ENCODE data around the gene SHISAL2A. TPM values are rescaled to one million over a fixed set of nuclear protein-coding genes. Genes with fewer than 3 reads are reported as not detected.

SHISAL2A gene
- total and polyA plus RNA-seq, 2 of the 13 experiments (the other 11 are each of a cell fraction or from before 2014, with no cell fraction given) = not detected

- TF ChIP-seq, protein P1, sequence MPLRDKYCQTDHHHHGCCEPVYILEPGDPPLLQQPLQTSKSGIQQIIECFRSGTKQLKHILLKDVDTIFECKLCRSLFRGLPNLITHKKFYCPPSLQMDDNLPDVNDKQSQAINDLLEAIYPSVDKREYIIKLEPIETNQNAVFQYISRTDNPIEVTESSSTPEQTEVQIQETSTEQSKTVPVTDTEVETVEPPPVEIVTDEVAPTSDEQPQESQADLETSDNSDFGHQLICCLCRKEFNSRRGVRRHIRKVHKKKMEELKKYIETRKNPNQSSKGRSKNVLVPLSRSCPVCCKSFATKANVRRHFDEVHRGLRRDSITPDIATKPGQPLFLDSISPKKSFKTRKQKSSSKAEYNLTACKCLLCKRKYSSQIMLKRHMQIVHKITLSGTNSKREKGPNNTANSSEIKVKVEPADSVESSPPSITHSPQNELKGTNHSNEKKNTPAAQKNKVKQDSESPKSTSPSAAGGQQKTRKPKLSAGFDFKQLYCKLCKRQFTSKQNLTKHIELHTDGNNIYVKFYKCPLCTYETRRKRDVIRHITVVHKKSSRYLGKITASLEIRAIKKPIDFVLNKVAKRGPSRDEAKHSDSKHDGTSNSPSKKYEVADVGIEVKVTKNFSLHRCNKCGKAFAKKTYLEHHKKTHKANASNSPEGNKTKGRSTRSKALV (CRISPR knock-in tag; IDR thresholded peaks at IDR 0.05) = peak; percentile 51; the same call in 1 of the 2 replicates
- TF ChIP-seq ADNP (CRISPR knock-in tag; IDR thresholded peaks at IDR 0.05) (no peak), PCBP1 (IDR thresholded peaks at IDR 0.05; ENCODE audit: borderline replicate concordance, low read depth, low read length) (no peak), TFAP4 (IDR thresholded peaks at IDR 0.05; ENCODE audit: borderline replicate concordance, low read depth) (peak; percentile 76), IRF9 (CRISPR knock-in tag; IDR thresholded peaks at IDR 0.05; ENCODE audit: borderline replicate concordance) (no peak), YY1 (IDR thresholded peaks at IDR 0.05; ENCODE audit: insufficient read depth, insufficient replicate concordance, low read depth, low read length) (no peak), MXD1 (CRISPR knock-in tag; IDR thresholded peaks at IDR 0.05) (peak; percentile 90; the same call in 1 of the 2 replicates), ATF3 (CRISPR knock-in tag; IDR thresholded peaks at IDR 0.05) (peak; percentile 24; the same call in 1 of the 2 replicates), GABPA (IDR thresholded peaks at IDR 0.05; ENCODE audit: low read depth, low read length) (no peak), GABPA (CRISPR knock-in tag; IDR thresholded peaks at IDR 0.05; ENCODE audit: low read depth) (peak; percentile 66), RELA (CRISPR knock-in tag; IDR thresholded peaks at IDR 0.05) (no peak), ZSCAN20 (CRISPR knock-in tag; IDR thresholded peaks at IDR 0.05; ENCODE audit: borderline replicate concordance) (no peak), THAP8 (CRISPR knock-in tag; IDR thresholded peaks at IDR 0.05; ENCODE audit: borderline replicate concordance) (no peak; the same call in 1 of the 2 replicates)
- TF ChIP-seq, protein P2, sequence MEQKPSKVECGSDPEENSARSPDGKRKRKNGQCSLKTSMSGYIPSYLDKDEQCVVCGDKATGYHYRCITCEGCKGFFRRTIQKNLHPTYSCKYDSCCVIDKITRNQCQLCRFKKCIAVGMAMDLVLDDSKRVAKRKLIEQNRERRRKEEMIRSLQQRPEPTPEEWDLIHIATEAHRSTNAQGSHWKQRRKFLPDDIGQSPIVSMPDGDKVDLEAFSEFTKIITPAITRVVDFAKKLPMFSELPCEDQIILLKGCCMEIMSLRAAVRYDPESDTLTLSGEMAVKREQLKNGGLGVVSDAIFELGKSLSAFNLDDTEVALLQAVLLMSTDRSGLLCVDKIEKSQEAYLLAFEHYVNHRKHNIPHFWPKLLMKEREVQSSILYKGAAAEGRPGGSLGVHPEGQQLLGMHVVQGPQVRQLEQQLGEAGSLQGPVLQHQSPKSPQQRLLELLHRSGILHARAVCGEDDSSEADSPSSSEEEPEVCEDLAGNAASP (CRISPR knock-in tag; IDR thresholded peaks at IDR 0.05; ENCODE audit: borderline replicate concordance) = peak; percentile 43; the same call in 1 of the 2 replicates
- TF ChIP-seq, protein P3, sequence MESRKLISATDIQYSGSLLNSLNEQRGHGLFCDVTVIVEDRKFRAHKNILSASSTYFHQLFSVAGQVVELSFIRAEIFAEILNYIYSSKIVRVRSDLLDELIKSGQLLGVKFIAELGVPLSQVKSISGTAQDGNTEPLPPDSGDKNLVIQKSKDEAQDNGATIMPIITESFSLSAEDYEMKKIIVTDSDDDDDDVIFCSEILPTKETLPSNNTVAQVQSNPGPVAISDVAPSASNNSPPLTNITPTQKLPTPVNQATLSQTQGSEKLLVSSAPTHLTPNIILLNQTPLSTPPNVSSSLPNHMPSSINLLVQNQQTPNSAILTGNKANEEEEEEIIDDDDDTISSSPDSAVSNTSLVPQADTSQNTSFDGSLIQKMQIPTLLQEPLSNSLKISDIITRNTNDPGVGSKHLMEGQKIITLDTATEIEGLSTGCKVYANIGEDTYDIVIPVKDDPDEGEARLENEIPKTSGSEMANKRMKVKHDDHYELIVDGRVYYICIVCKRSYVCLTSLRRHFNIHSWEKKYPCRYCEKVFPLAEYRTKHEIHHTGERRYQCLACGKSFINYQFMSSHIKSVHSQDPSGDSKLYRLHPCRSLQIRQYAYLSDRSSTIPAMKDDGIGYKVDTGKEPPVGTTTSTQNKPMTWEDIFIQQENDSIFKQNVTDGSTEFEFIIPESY (CRISPR knock-in tag; IDR thresholded peaks at IDR 0.05) = 0 out of 2 replicates have a peak, but pooled peaks have one; percentile 43
These were observed 70.2 kb downstream of the SHISAL2A start (continued) for GRCh38 chr1:52702886-52703787.

Measured in HepG2 (cell line).